Esophagus muscularis mucosa (tissue), 4 donors: ENCODE results near the gene TIGD3. TPM values are rescaled to one million over a fixed set of nuclear protein-coding genes. Genes with fewer than 3 reads are reported as not detected.

ENCODE experiments used
- DNase-seq: peaks from one replicate; pipeline ENCODE4 v3.0.0-alpha.2; 2017; ENCODE audit errors: extremely low spot score
- H3K27ac ChIP-seq, 4 donors: fragments of 200-600 bp; sonication (generic); replicated peaks in 1 of 4; 1 replicate in 3 of 4; 2 replicates in 1 of 4; pipeline ENCODE4 v1.5.1; 2016 to 2019; ENCODE audit warnings: mild to moderate bottlenecking in 1 of 4
- H3K27me3 ChIP-seq, 4 donors: fragments of 200-600 bp; sonication (generic); one replicate each; pipeline versions ENCODE4 v1.5.1 to v1.6.0; 2016 to 2019
- H3K36me3 ChIP-seq, 4 donors: fragments of 200-600 bp; sonication (generic); one replicate each; pipeline ENCODE4 v1.5.1; 2016 to 2019
- H3K4me1 ChIP-seq, 4 donors: fragments of 200-600 bp; sonication (generic); one replicate each; pipeline ENCODE4 v1.5.1; 2016 to 2019
- H3K4me3 ChIP-seq, 4 donors: fragments of 200-600 bp; sonication (generic); 1 replicate in 2 of 4; 2 replicates in 2 of 4; pipeline ENCODE4 v1.5.1; 2016 to 2019; ENCODE audit warnings: mild to moderate bottlenecking in 4 of 4, moderate library complexity in 1 of 4
- H3K9me3 ChIP-seq, 4 donors: fragments of 200-600 bp; sonication (generic); 1 replicate in 3 of 4; 2 replicates in 1 of 4; pipeline ENCODE4 v1.5.1; 2016 to 2019
- CTCF ChIP-seq, 3 experiments: fragments of 200-600 bp in 2 of 3; fragments of 450-650 bp in 1 of 3; sonication (generic) in 2 of 3; IDR thresholded peaks; one replicate each; pipeline ENCODE4 v1.5.1; 2017 to 2019; ENCODE audit warnings: antibody characterized with exemption in 3 of 3, mild to moderate bottlenecking in 2 of 3, moderate library complexity in 1 of 3
- EP300 ChIP-seq: sonication (generic); formaldehyde crosslinking; IDR thresholded peaks from one replicate; pipeline ENCODE4 v1.6.1; 2017; ENCODE audit warnings: antibody characterized with exemption
- POLR2A ChIP-seq: fragments of 450-650 bp; IDR thresholded peaks from one replicate; pipeline ENCODE4 v1.6.1; 2017; ENCODE audit warnings: antibody characterized with exemption, moderate library complexity, mild to moderate bottlenecking, low read depth
- POLR2AphosphoS5 ChIP-seq, 2 donors: sonication (generic); formaldehyde crosslinking; IDR thresholded peaks; one replicate each; pipeline ENCODE4 v1.6.1; 2017; ENCODE audit warnings: antibody characterized with exemption in 2 of 2
- whole genome bisulfite sequencing: methylation state at CpG from one replicate; pipeline ENCODE4 v1.1.5; 2018; 5-methylcytosine and 5-hydroxymethylcytosine counted together
- intact Hi-C: fragments of 100-400 bp; cut with DNase I; formaldehyde crosslinking; loops from one replicate; pipeline ENCODE4 v1.15.1; 2023
- total RNA-seq, 4 donors: library from RNA; depleted of rRNA; stranded (reverse); fragments of >200 nt; gene quantifications; one replicate each; pipeline versions ENCODE4 v1.1.0 to v1.2.1, GENCODE V29; 2016

Gene TIGD3
- total RNA-seq, 4 donors from 2014 or later, result 0.19 TPM; not detected in 3

GRCh38 chr11:65404210-65404609, 49.7 kb downstream of the TIGD3 start:
- H3K36me3 ChIP-seq, result peaks cover 47 to 100% (median 83%) of the 10 kb centered on the region in 4 donors

GRCh38 chr11:65404638-65405339, 50.2 kb downstream of the TIGD3 start:
- WGBS, result 91% methylated on average over 9 of the region's 24 CpGs
- H3K9me3 ChIP-seq, result no peaks in the 10 kb centered on the region
- no peak overlapping the region for H3K4me3 ChIP-seq
- DNase-seq, result no peak
- peaks cover 41 to 100% (median 83%) of the 10 kb centered on the region in 4 donors for H3K36me3 ChIP-seq
- peaks cover 6 to 16% (median 11%) of the 10 kb centered on the region in 4 donors for H3K4me1 ChIP-seq
- intact Hi-C loops, result no loop called here
- peak; percentile 14 to 61 for TF ChIP-seq POLR2AphosphoS5 (IDR thresholded peaks at IDR 0.05)
- no peak for TF ChIP-seq CTCF (IDR thresholded peaks at IDR 0.05)
- no peak for TF ChIP-seq EP300
- TF ChIP-seq POLR2A, result no peak
- H3K27ac ChIP-seq, result peak overlapping the region in 3 of 4 donors; percentile 15 to 33 (median 17)
- no peaks in the 10 kb centered on the region for H3K27me3 ChIP-seq

More at GRCh38 chr11:65404210-65404609, 49.7 kb downstream of the TIGD3 start:
- TF ChIP-seq EP300, result no peak
- no peak for TF ChIP-seq CTCF (IDR thresholded peaks at IDR 0.05)
- TF ChIP-seq POLR2AphosphoS5 (IDR thresholded peaks at IDR 0.05), result no peak
- TF ChIP-seq POLR2A, result no peak
- peak overlapping the region; percentile 15 to 34 (median 25) for H3K27ac ChIP-seq
- 71% methylated on average over 13 of the region's 13 CpGs for WGBS
- H3K27me3 ChIP-seq, result no peaks in the 10 kb centered on the region
- DNase-seq, result no peak
- H3K4me3 ChIP-seq, result no peak overlapping the region
- intact Hi-C loops, result no loop called here
- peaks cover 6 to 16% (median 11%) of the 10 kb centered on the region in 4 donors for H3K4me1 ChIP-seq
- H3K9me3 ChIP-seq, result no peaks in the 10 kb centered on the region

Other genes with a start within 250 kb of the TIGD3 start
- gene TM7SF2, start 242.9 kb upstream of the TIGD3 start, total RNA-seq, result 10 to 100 TPM in 3 of 4 donors, 1 to 10 TPM in 1; 8.8 to 17.2 (median 12.1) TPM
- 10 to 100 TPM in 3 of 4 donors, 1 to 10 TPM in 1; 7.5 to 24.4 (median 18.0) TPM for gene ZNHIT2, start 237.1 kb upstream of the TIGD3 start, total RNA-seq
- gene FAU, start 232.6 kb upstream of the TIGD3 start, total RNA-seq, result 1,000 to 10,000 TPM in 1 of 4 donors, 100 to 1,000 TPM in 3; 465 to 1,081 (median 716) TPM
- 100 to 1,000 TPM in 2 of 4 donors, 10 to 100 TPM in 2; 76.2 to 113 (median 91.5) TPM for gene MRPL49, start 232.4 kb upstream of the TIGD3 start, total RNA-seq
- 10 to 100 TPM; 24.1 to 39.5 (median 27.5) TPM for gene SYVN1, start 220.2 kb upstream of the TIGD3 start, total RNA-seq
- gene SPDYC, start 184.5 kb upstream of the TIGD3 start, total RNA-seq, result not detected
- gene CAPN1, start 172.8 kb upstream of the TIGD3 start, total RNA-seq, result 100 to 1,000 TPM in 3 of 4 donors, 10 to 100 TPM in 1; 95.9 to 246 (median 167) TPM
- 10 to 100 TPM; 14.7 to 26.6 (median 17.3) TPM for gene POLA2, start 92.8 kb upstream of the TIGD3 start, total RNA-seq
- 10 to 100 TPM; 39.9 to 90.1 (median 54.4) TPM for gene CDC42EP2, start 39.9 kb upstream of the TIGD3 start, total RNA-seq
- 10 to 100 TPM; 40.3 to 60.6 (median 52.9) TPM for gene DPF2, start 20.9 kb upstream of the TIGD3 start, total RNA-seq
- 10 to 100 TPM in 1 of 4 donors, 1 to 10 TPM in 3; 4.6 to 11.3 (median 5.9) TPM for gene SLC25A45, start 27.9 kb downstream of the TIGD3 start, total RNA-seq
- gene FRMD8, start 31.9 kb downstream of the TIGD3 start, total RNA-seq, result 10 to 100 TPM; 30.4 to 37.3 (median 34.7) TPM
- 100 to 1,000 TPM in 2 of 4 donors, 10 to 100 TPM in 2; 42.8 to 181 (median 96.0) TPM for gene NEAT1, start 68.0 kb downstream of the TIGD3 start, total RNA-seq
- gene MALAT1, start 144.3 kb downstream of the TIGD3 start, total RNA-seq, result over 10,000 TPM in 1 of 4 donors, 1,000 to 10,000 TPM in 3; 2,724 to 15,405 (median 5,373) TPM
- gene SCYL1, start 170.3 kb downstream of the TIGD3 start, total RNA-seq, result 100 to 1,000 TPM in 2 of 4 donors, 10 to 100 TPM in 2; 74.3 to 115 (median 104) TPM
- gene LTBP3, start 203.6 kb downstream of the TIGD3 start, total RNA-seq, result 100 to 1,000 TPM; 107 to 208 (median 137) TPM
- gene ZNRD2, start 215.7 kb downstream of the TIGD3 start, total RNA-seq, result 10 to 100 TPM; 43.6 to 77.3 (median 63.3) TPM
- gene FAM89B, start 217.8 kb downstream of the TIGD3 start, total RNA-seq, result 10 to 100 TPM; 47.9 to 90.4 (median 75.0) TPM
- 100 to 1,000 TPM; 186 to 472 (median 293) TPM for gene EHBP1L1, start 221.3 kb downstream of the TIGD3 start, total RNA-seq
- gene KCNK7, start 241.0 kb downstream of the TIGD3 start, total RNA-seq, result 1 to 10 TPM in 3 of 4 donors, under 1 TPM in 1; 0.99 to 1.2 (median 1.2) TPM